HL-60 (cell line): ENCODE results near the gene TNFAIP2.
A peak's percentile ranks its signal among the peaks of the same experiment; 100 is the strongest.
"Not testable (repeated sequence)": the region's sequence is repeated elsewhere in the genome, so short reads cannot be mapped to it uniquely, and the experiment has no call there.

Source experiments
- DNase-seq, 2 experiments: peaks; one replicate each; pipeline ENCODE4 v3.0.0-alpha.2; 2010 to 2020; ENCODE audit warnings: low read depth in 1 of 2, low spot score in 1 of 2
- H3K27ac ChIP-seq: fragments of 250-450 bp; sonication (Bioruptor Pico); replicated peaks from 2 replicates; pipeline ENCODE4 v1.5.1; 2020; ENCODE audit warnings: mild to moderate bottlenecking, moderate library complexity
- H3K27me3 ChIP-seq: fragments of 250-450 bp; sonication (Bioruptor Pico); 2 replicates; pipeline ENCODE4 v1.5.1; 2021; ENCODE audit warnings: mild to moderate bottlenecking, moderate library complexity; ENCODE audit not compliant: insufficient read depth, poor library complexity, severe bottlenecking
- H3K4me3 ChIP-seq: replicated peaks from 2 replicates; pipeline ENCODE4 v1.5.1; 2011; ENCODE audit warnings: mild to moderate bottlenecking, control low read depth, low read length; ENCODE audit not compliant: insufficient read depth
- GABPA ChIP-seq: IDR thresholded peaks from 2 replicates; pipeline ENCODE4 v1.6.1; 2012; ENCODE audit warnings: low read depth
- POLR2AphosphoS5 ChIP-seq: IDR thresholded peaks from 2 replicates; pipeline ENCODE4 v1.6.1; 2012; ENCODE audit warnings: low read depth
- REST ChIP-seq: IDR thresholded peaks from 2 replicates; pipeline ENCODE4 v1.6.1; 2012; ENCODE audit warnings: low read depth; ENCODE audit not compliant: insufficient replicate concordance
- SPI1 ChIP-seq: IDR thresholded peaks from 2 replicates; pipeline ENCODE4 v1.6.1; 2012; ENCODE audit warnings: low read depth, mild to moderate bottlenecking, borderline replicate concordance
- TF ChIP-seq, protein P1 (sequence below): IDR thresholded peaks from one replicate; pipeline ENCODE4 v1.5.1; 2011; ENCODE audit warnings: low read length, control low read depth, inconsistent platforms; ENCODE audit not compliant: insufficient read depth

TNFAIP2 gene

GRCh38 chr14:103115086-103115679 lies 8.1 kb upstream of the TNFAIP2 start:
- not testable (repeated sequence) for H3K27ac ChIP-seq, H3K4me3 ChIP-seq, H3K27me3 ChIP-seq, DNase-seq

DNA sequence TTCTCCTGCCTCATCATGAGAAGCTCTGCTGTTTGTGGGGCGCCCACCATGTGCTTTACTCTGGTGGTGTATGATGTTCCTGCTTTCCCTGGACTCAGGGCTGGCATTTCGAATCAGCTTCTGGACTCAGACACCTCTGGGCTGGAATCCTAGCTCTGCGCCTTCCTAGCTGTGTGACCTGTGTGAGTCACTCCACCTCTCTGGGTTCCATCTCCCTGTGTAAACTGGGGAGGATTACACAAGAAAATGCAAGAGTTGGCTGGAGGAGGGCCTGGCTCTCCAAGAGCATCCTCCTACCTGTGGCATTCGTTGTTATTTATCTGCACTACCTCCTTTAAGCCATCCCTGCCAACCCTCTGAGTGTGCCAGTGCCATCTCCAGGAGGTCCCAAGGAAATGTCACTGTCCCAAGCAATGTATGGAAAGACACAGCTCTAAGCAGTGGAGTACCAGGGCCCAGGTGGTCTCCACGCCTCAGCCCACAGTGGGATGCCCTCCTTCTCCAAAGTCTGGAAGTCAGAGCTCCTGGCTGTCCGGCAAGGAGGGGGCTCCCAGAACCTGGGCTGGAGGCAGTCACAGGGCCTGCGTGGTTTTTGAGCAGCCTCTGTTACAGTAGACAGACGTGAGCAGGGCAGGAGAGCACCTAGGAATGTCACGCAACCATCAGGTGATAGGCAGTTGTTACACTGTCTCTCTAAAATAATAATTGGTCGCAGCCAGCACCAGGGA lies 7.3 kb upstream of the TNFAIP2 start:
- no peak for TF ChIP-seq GABPA
- no peak for TF ChIP-seq POLR2AphosphoS5
- H3K4me3 ChIP-seq, result no peak overlapping the region
- no peak for DNase-seq
- H3K27me3 ChIP-seq, result no peaks in the 10 kb centered on the region
- H3K27ac ChIP-seq, result no peak overlapping the region

GRCh38 chr14:103116636-103117035 lies 6.6 kb upstream of the TNFAIP2 start:
- Histone ChIP-seq H3K27ac (no peak overlapping the region), H3K27me3 (no peaks in the 10 kb centered on the region), H3K4me3 (no peak overlapping the region)
- TF ChIP-seq GABPA (no peak), POLR2AphosphoS5 (no peak), SPI1 (no peak), REST (no peak)
- TF ChIP-seq, protein P1, sequence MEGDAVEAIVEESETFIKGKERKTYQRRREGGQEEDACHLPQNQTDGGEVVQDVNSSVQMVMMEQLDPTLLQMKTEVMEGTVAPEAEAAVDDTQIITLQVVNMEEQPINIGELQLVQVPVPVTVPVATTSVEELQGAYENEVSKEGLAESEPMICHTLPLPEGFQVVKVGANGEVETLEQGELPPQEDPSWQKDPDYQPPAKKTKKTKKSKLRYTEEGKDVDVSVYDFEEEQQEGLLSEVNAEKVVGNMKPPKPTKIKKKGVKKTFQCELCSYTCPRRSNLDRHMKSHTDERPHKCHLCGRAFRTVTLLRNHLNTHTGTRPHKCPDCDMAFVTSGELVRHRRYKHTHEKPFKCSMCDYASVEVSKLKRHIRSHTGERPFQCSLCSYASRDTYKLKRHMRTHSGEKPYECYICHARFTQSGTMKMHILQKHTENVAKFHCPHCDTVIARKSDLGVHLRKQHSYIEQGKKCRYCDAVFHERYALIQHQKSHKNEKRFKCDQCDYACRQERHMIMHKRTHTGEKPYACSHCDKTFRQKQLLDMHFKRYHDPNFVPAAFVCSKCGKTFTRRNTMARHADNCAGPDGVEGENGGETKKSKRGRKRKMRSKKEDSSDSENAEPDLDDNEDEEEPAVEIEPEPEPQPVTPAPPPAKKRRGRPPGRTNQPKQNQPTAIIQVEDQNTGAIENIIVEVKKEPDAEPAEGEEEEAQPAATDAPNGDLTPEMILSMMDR, result no peak
- DNase-seq, result no peak

DNA sequence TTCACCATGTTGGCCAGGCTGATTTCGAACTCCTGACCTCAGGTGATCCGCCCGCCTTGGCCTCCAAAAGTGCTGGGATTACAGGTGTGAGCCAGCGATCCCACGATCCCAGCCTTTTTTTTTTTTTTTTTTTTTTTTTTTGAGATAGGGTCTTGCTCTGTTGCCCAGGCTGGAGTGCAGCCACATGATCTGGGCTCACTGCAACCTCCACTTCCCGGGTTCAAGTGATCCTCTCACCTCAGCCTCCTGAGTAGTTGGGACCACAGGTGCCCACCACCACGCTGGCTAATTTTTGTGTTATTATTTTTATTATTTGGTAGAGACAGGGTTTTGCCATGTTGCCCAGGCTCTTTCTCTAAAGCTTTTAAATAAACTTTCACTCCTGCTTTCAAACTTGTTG lies 5.8 kb upstream of the TNFAIP2 start:
- peak overlapping the region; percentile 31; the same call in 1 of the 2 replicates for H3K27ac ChIP-seq
- not testable (repeated sequence) for H3K27me3 ChIP-seq, DNase-seq, H3K4me3 ChIP-seq

DNA sequence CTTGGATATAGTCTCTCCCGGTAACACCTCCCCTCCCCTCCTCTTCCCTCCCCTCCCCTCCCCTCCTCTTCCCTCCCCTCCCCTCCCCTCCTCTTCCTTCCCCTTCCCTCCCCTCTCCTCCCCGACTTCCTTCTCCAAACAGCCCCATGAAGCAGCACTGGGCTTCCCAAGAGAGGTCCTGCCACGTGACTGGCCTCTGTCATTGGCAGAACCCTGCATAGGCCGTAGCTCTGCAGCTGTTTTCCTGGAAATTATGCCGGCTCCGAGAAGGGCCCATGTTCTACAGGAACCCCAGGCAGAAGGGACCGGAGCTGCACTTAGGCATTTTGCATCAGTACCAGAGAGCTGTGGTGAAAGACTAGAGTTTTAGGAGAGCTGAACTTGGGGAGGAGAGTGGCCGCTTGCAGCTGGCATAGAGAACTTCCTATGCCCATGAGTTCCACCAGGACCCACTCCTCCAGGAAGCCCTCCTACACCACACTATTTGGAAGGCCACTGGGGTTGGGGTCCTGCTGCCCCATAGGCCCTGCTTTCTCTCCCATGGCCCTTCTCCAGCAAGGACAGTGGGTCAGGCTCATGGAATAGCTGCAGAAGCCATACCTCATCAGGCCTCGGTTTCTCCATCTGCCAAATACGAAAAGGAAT lies 5.1 kb upstream of the TNFAIP2 start:
- peak; percentile 83 to 85 for DNase-seq
- peak overlapping the region; percentile 94 for H3K27ac ChIP-seq

More for the DNA sequence above, 5.1 kb upstream of the TNFAIP2 start:
- H3K27me3 ChIP-seq, result no peaks in the 10 kb centered on the region
- no peak overlapping the region for H3K4me3 ChIP-seq
- TF ChIP-seq POLR2AphosphoS5 (no peak), GABPA (no peak), SPI1 (no peak), REST (no peak)
- TF ChIP-seq, protein P1, result no peak
